ENCODE data around the gene EGLN3. TPM values are rescaled to one million over a fixed set of nuclear protein-coding genes. Genes with fewer than 3 reads are reported as not detected.

Gene EGLN3
- total and polyA plus RNA-seq, 8 donors, result 13.9 to 71.2 (median 26.6) TPM

- H3K27me3 ChIP-seq, result no peaks in the 10 kb centered on the region
Measured at GRCh38 chr14:33897382-33897781, 53.5 kb downstream of the EGLN3 start.

GRCh38 chr14:33894339-33894738 is 56.5 kb downstream of the EGLN3 start:
- Histone ChIP-seq H3K9me3 (peaks cover 0 to 8% (median 3%) of the 10 kb centered on the region in 4 donors), H3K4me3 (no peak overlapping the region), H3K4me1 (peaks cover 0 to 3% (median 0%) of the 10 kb centered on the region in 4 donors), H3K27me3 (no peaks in the 10 kb centered on the region), H3K27ac (no peak overlapping the region), H3K36me3 (no peaks in the 10 kb centered on the region)
- no peak for DNase-seq
- TF ChIP-seq EP300 (IDR thresholded peaks at IDR 0.05), result no peak
- no peak for TF ChIP-seq CTCF (IDR thresholded peaks at IDR 0.05)
- no peak for TF ChIP-seq POLR2AphosphoS5 (IDR thresholded peaks at IDR 0.05)
- no peak for TF ChIP-seq POLR2A (IDR thresholded peaks at IDR 0.05)
- 92 to 100% (median 98%) methylated on average over 1 of the region's 1 CpG for WGBS, 5 donors
- intact Hi-C loops (cut with DNase I; ENCODE audit: low total_unique reads), result no loop called here

More at GRCh38 chr14:33897382-33897781, 53.5 kb downstream of the EGLN3 start:
- intact Hi-C loops (cut with DNase I; ENCODE audit: low total_unique reads), result no loop called here
- 81 to 96% (median 94%) methylated on average over 2 of the region's 2 CpGs for WGBS, 5 donors
- TF ChIP-seq EP300 (IDR thresholded peaks at IDR 0.05), result no peak
- TF ChIP-seq POLR2A (IDR thresholded peaks at IDR 0.05), result no peak
- no peak for TF ChIP-seq CTCF (IDR thresholded peaks at IDR 0.05)
- TF ChIP-seq POLR2AphosphoS5 (IDR thresholded peaks at IDR 0.05), result no peak
- Histone ChIP-seq H3K9me3 (peaks cover 0 to 8% (median 3%) of the 10 kb centered on the region in 4 donors), H3K36me3 (no peaks in the 10 kb centered on the region), H3K4me1 (peaks cover 0 to 3% (median 0%) of the 10 kb centered on the region in 4 donors), H3K4me3 (no peak overlapping the region), H3K27ac (no peak overlapping the region)
- no peak for DNase-seq

- intact Hi-C loops (cut with DNase I; ENCODE audit: low total_unique reads), result no loop called here
- H3K9me3 ChIP-seq, result peaks cover 0 to 8% (median 3%) of the 10 kb centered on the region in 4 donors
- H3K27me3 ChIP-seq, result no peaks in the 10 kb centered on the region
- DNase-seq, result no peak
- H3K36me3 ChIP-seq, result no peaks in the 10 kb centered on the region
- TF ChIP-seq POLR2AphosphoS5 (IDR thresholded peaks at IDR 0.05), result no peak
- no peak for TF ChIP-seq CTCF (IDR thresholded peaks at IDR 0.05)
- no peak for TF ChIP-seq EP300 (IDR thresholded peaks at IDR 0.05)
- TF ChIP-seq POLR2A (IDR thresholded peaks at IDR 0.05), result no peak
- H3K4me1 ChIP-seq, result no peaks in the 10 kb centered on the region
- no peak overlapping the region for H3K27ac ChIP-seq
- no peak overlapping the region for H3K4me3 ChIP-seq
- WGBS, 5 donors, result 34 to 55% (median 42%) methylated on average over 1 of the region's 1 CpG
Measured at GRCh38 chr14:33891700-33892099, 59.2 kb downstream of the EGLN3 start.

GRCh38 chr14:33884916-33885315 is 66.0 kb downstream of the EGLN3 start:
- peaks cover 0 to 8% (median 4%) of the 10 kb centered on the region in 4 donors for H3K9me3 ChIP-seq
- no peaks in the 10 kb centered on the region for H3K4me1 ChIP-seq
- intact Hi-C loops (cut with DNase I; ENCODE audit: low total_unique reads), result no loop called here
- no peak for DNase-seq
- no peak overlapping the region for H3K27ac ChIP-seq
- 91 to 96% (median 94%) methylated on average over 2 of the region's 2 CpGs for WGBS, 5 donors
- H3K4me3 ChIP-seq, result no peak overlapping the region
- no peaks in the 10 kb centered on the region for H3K36me3 ChIP-seq
- H3K27me3 ChIP-seq, result no peaks in the 10 kb centered on the region
- TF ChIP-seq POLR2AphosphoS5 (IDR thresholded peaks at IDR 0.05) (no peak), CTCF (IDR thresholded peaks at IDR 0.05) (no peak), POLR2A (IDR thresholded peaks at IDR 0.05) (no peak), EP300 (IDR thresholded peaks at IDR 0.05) (no peak)
